Suprapubic skin (tissue), 4 donors: ENCODE results near the gene RAET1G. TPM values are rescaled to one million over a fixed set of nuclear protein-coding genes. Genes with fewer than 3 reads are reported as not detected.

Experiments used
- DNase-seq, 2 donors: peaks; one replicate each; pipeline ENCODE4 v3.0.0-alpha.2; 2019; ENCODE audit warnings: low spot score in 2 of 2
- H3K27ac ChIP-seq: fragments of 200-600 bp; sonication (generic); one replicate; pipeline ENCODE4 v1.5.1; 2019
- H3K27me3 ChIP-seq: fragments of 200-600 bp; sonication (generic); one replicate; pipeline ENCODE4 v1.5.1; 2019
- H3K36me3 ChIP-seq: fragments of 200-600 bp; sonication (generic); one replicate; pipeline ENCODE4 v1.5.1; 2019
- H3K4me1 ChIP-seq: fragments of 200-600 bp; sonication (generic); one replicate; pipeline ENCODE4 v1.5.1; 2019
- H3K4me3 ChIP-seq: fragments of 200-600 bp; sonication (generic); one replicate; pipeline ENCODE4 v1.5.1; 2019; ENCODE audit warnings: mild to moderate bottlenecking
- H3K9me3 ChIP-seq: fragments of 200-600 bp; sonication (generic); one replicate; pipeline ENCODE4 v1.5.1; 2019
- EP300 ChIP-seq: sonication (generic); formaldehyde crosslinking; IDR thresholded peaks from one replicate; pipeline ENCODE4 v1.6.1; 2017; ENCODE audit warnings: antibody characterized with exemption
- POLR2A ChIP-seq, 2 donors: fragments of 450-650 bp; IDR thresholded peaks; one replicate each; pipeline ENCODE4 v1.6.1; 2017; ENCODE audit warnings: antibody characterized with exemption in 2 of 2, mild to moderate bottlenecking in 2 of 2, moderate library complexity in 2 of 2
- POLR2AphosphoS5 ChIP-seq, 3 donors: sonication (generic); formaldehyde crosslinking; IDR thresholded peaks; one replicate each; pipeline ENCODE4 v1.6.1; 2017; ENCODE audit warnings: antibody characterized with exemption in 3 of 3
- WGBS: methylation state at CpG from one replicate; pipeline ENCODE4 v1.1.5; 2018; 5-methylcytosine and 5-hydroxymethylcytosine counted together
- total RNA-seq, 4 donors: library from RNA; depleted of rRNA; stranded (reverse); fragments of >200 nt; gene quantifications; one replicate each; pipeline ENCODE4 v1.1.0, GENCODE V29; 2016
- TF ChIP-seq, protein P1 (sequence below), 2 donors: fragments of 200-600 bp in 1 of 2; fragments of 450-650 bp in 1 of 2; sonication (generic) in 1 of 2; IDR thresholded peaks; one replicate each; pipeline ENCODE4 v1.5.1; 2016 to 2019; ENCODE audit warnings: antibody characterized with exemption in 2 of 2, mild to moderate bottlenecking in 1 of 2, moderate library complexity in 1 of 2

The RAET1G gene
- total RNA-seq, 4 donors from 2014 or later = 1.9 to 5.8 (median 4.5) TPM

DNA sequence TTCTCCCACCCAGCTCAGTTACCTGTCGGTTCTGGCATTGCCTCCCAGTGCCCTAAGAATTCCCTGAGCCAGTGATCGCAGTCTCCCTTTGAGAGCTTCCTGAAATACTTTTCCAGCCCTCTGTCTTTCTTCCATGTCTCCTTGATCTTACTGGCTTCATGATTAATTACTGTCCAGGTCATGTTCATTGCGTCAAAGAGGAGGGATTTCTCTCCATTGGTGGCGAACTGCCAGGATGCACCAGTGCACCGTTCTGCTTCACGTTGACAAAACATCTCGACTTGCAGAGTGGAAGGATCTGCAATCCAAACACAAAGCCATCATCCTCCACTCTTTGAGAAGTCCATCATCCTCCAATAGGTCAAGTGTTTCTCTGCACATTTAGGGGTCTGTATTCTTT lies 33.6 kb downstream of the RAET1G start:
- Histone ChIP-seq H3K9me3 (no peaks in the 10 kb centered on the region), H3K4me3 (no peak overlapping the region), H3K27ac (no peak overlapping the region), H3K27me3 (no peaks in the 10 kb centered on the region), H3K4me1 (peaks cover 34% of the 10 kb centered on the region), H3K36me3 (no peaks in the 10 kb centered on the region)
- WGBS = 77% methylated on average over 7 of the region's 7 CpGs
- TF ChIP-seq, protein P1, sequence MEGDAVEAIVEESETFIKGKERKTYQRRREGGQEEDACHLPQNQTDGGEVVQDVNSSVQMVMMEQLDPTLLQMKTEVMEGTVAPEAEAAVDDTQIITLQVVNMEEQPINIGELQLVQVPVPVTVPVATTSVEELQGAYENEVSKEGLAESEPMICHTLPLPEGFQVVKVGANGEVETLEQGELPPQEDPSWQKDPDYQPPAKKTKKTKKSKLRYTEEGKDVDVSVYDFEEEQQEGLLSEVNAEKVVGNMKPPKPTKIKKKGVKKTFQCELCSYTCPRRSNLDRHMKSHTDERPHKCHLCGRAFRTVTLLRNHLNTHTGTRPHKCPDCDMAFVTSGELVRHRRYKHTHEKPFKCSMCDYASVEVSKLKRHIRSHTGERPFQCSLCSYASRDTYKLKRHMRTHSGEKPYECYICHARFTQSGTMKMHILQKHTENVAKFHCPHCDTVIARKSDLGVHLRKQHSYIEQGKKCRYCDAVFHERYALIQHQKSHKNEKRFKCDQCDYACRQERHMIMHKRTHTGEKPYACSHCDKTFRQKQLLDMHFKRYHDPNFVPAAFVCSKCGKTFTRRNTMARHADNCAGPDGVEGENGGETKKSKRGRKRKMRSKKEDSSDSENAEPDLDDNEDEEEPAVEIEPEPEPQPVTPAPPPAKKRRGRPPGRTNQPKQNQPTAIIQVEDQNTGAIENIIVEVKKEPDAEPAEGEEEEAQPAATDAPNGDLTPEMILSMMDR (IDR thresholded peaks at IDR 0.05) = no peak
- no peak for TF ChIP-seq POLR2A (IDR thresholded peaks at IDR 0.05)
- TF ChIP-seq EP300 = no peak
- no peak for DNase-seq

DNA sequence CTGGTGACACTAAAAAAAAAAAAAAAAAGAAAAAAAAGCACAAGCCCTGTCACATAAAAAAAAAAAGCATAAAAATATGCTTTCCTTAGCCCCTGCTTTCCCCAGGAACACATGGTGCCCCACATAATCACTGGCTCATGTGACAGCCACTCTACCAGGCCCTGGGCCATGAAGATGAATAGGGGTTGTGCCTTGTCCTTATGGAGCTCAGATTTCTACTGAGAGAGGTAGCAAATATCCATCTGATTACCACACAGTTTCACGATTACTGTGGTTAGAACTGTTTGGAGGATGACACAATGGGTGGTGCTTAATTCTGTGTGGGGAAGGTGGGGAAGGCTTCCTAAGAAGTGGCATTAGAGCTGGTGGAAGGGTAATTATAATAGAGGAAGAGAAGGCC lies 34.3 kb downstream of the RAET1G start:
- TF ChIP-seq POLR2A (IDR thresholded peaks at IDR 0.05) = no peak
- no peak for TF ChIP-seq EP300
- no peak for TF ChIP-seq POLR2AphosphoS5 (IDR thresholded peaks at IDR 0.05)
- TF ChIP-seq, protein P1 (IDR thresholded peaks at IDR 0.05) = no peak
- WGBS = 35% methylated on average over 1 of the region's 1 CpG
- H3K27ac ChIP-seq = no peak overlapping the region
- H3K9me3 ChIP-seq = no peaks in the 10 kb centered on the region
- peaks cover 39% of the 10 kb centered on the region for H3K4me1 ChIP-seq
- DNase-seq = no peak
- H3K36me3 ChIP-seq = no peaks in the 10 kb centered on the region
- no peak overlapping the region for H3K4me3 ChIP-seq
- H3K27me3 ChIP-seq = no peaks in the 10 kb centered on the region

DNA sequence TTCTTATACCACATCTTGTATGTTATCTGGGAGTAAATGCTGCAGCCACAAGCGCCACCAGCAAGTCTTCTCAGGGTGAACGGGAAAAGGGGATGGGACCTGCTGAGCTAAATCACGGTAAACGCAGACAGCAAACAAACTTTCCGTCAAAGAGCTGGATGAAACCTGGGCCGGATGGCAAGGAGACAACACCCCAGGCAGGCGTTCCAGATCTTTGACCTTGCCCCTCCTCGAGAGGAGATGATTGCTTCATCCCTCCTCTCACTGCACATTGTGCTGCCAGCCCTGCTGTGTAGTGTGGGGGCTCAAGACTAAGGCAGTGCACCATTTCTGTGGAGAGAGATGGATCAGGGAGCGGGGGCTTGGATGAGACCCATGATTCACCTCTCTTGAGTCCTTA lies 34.8 kb downstream of the RAET1G start:
- peak overlapping the region; percentile 27 for H3K27ac ChIP-seq
- H3K27me3 ChIP-seq = no peaks in the 10 kb centered on the region
- TF ChIP-seq EP300 (no peak), POLR2A (IDR thresholded peaks at IDR 0.05) (no peak), POLR2AphosphoS5 (IDR thresholded peaks at IDR 0.05) (no peak)
- TF ChIP-seq, protein P1 (IDR thresholded peaks at IDR 0.05) = no peak
- no peaks in the 10 kb centered on the region for H3K9me3 ChIP-seq
- H3K4me3 ChIP-seq = no peak overlapping the region
- peaks cover 39% of the 10 kb centered on the region for H3K4me1 ChIP-seq
- DNase-seq = no peak
- 48% methylated on average over 8 of the region's 9 CpGs for WGBS
- H3K36me3 ChIP-seq = no peaks in the 10 kb centered on the region

DNA sequence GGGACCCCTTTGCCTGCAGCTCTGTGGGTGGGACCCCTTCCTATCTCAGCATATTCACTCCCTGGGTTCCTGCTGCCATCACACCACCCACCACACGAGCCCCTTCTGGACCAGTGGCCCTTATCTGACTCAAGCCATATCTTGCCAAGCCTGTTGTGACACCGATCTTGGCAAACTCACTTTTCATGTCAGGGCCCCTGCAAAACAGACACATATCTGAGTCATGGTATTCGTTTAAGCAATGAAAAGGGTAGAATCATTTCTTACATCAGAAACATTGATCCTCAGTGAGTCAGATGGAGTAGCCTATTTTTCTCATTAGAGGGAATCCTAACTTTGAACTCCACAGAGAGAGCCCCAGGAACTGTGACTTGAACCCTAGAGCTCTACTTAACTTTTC lies 35.6 kb downstream of the RAET1G start:
- Histone ChIP-seq H3K9me3 (no peaks in the 10 kb centered on the region), H3K27me3 (no peaks in the 10 kb centered on the region), H3K36me3 (no peaks in the 10 kb centered on the region), H3K27ac (no peak overlapping the region), H3K4me3 (no peak overlapping the region), H3K4me1 (peaks cover 39% of the 10 kb centered on the region)
- TF ChIP-seq POLR2A (IDR thresholded peaks at IDR 0.05) (no peak), POLR2AphosphoS5 (IDR thresholded peaks at IDR 0.05) (peak in 1 of 3 donors; percentile 23), EP300 (no peak)
- TF ChIP-seq, protein P1 (IDR thresholded peaks at IDR 0.05) = no peak
- peak in 1 of 2 donors; percentile 82 for DNase-seq
- WGBS = 59% methylated on average over 3 of the region's 3 CpGs

DNA sequence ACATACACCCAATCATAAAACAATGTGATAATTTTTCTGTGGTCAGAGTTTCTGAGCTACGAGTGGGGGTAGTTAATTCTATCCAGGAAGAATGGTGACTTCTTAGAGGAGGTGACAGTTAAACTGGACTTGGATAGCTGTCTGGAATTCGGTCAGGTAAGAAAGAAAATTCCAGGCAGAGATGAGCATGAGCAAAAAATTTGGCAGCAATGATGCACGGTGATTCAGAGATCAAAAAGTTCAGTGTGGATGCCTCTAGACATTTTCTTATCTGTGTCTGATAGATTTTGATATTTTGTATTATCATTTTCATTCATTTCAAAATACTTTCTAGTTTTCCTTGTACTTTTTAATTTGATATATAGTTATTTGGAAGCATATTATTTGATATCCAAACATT lies 37.0 kb downstream of the RAET1G start:
- TF ChIP-seq EP300 (no peak), POLR2AphosphoS5 (IDR thresholded peaks at IDR 0.05) (no peak), POLR2A (IDR thresholded peaks at IDR 0.05) (no peak)
- TF ChIP-seq, protein P1 (IDR thresholded peaks at IDR 0.05) = no peak
- 72% methylated on average over 3 of the region's 3 CpGs for WGBS
- Histone ChIP-seq H3K36me3 (no peaks in the 10 kb centered on the region), H3K4me1 (peaks cover 35% of the 10 kb centered on the region), H3K4me3 (no peak overlapping the region), H3K27me3 (no peaks in the 10 kb centered on the region), H3K27ac (no peak overlapping the region), H3K9me3 (no peaks in the 10 kb centered on the region)
- no peak for DNase-seq
